Vagina (tissue), 2 donors: ENCODE measurements around the gene POLA2. TPM values are rescaled to one million over a fixed set of nuclear protein-coding genes. Genes with fewer than 3 reads are reported as not detected.

ENCODE experiments used
- DNase-seq, 2 donors: peaks; one replicate each; pipeline ENCODE4 v3.0.0-alpha.2; 2017; ENCODE audit errors: extremely low spot score in 2 of 2
- H3K27ac ChIP-seq: fragments of 200-600 bp; sonication (generic); one replicate; pipeline ENCODE4 v1.5.1; 2019
- H3K27me3 ChIP-seq: fragments of 200-600 bp; sonication (generic); one replicate; pipeline ENCODE4 v1.5.1; 2019
- H3K36me3 ChIP-seq, 2 donors: fragments of 200-600 bp; sonication (generic); one replicate each; pipeline ENCODE4 v1.5.1; 2017 to 2019
- H3K4me1 ChIP-seq: fragments of 200-600 bp; sonication (generic); one replicate; pipeline ENCODE4 v1.5.1; 2019
- H3K4me3 ChIP-seq, 2 donors: fragments of 200-600 bp; sonication (generic); 1 replicate in 1 of 2; 2 replicates in 1 of 2; pipeline ENCODE4 v1.5.1; 2016 to 2019
- H3K9me3 ChIP-seq: fragments of 200-600 bp; sonication (generic); one replicate; pipeline ENCODE4 v1.5.1; 2019
- CTCF ChIP-seq, 3 experiments: fragments of 450-650 bp in 2 of 3; fragments of 200-600 bp in 1 of 3; sonication (generic) in 1 of 3; IDR thresholded peaks; one replicate each; pipeline ENCODE4 v1.5.1; 2017 to 2019; ENCODE audit warnings: antibody characterized with exemption in 3 of 3, mild to moderate bottlenecking in 2 of 3, moderate library complexity in 2 of 3
- POLR2A ChIP-seq, 2 donors: fragments of 450-650 bp; IDR thresholded peaks; one replicate each; pipeline ENCODE4 v1.6.1; 2017; ENCODE audit warnings: antibody characterized with exemption in 2 of 2, mild to moderate bottlenecking in 2 of 2, moderate library complexity in 2 of 2
- POLR2AphosphoS5 ChIP-seq, 2 donors: sonication (generic); formaldehyde crosslinking; IDR thresholded peaks; one replicate each; pipeline ENCODE4 v1.9.0; 2017; ENCODE audit warnings: antibody characterized with exemption in 2 of 2, mild to moderate bottlenecking in 2 of 2, low read depth in 1 of 2; ENCODE audit not compliant: insufficient read depth in 1 of 2
- intact Hi-C: fragments of 100-400 bp; cut with DNase I; formaldehyde crosslinking; loops from one replicate; pipeline ENCODE4 v1.15.1; 2023
- total RNA-seq: library from RNA; depleted of rRNA; stranded (reverse); fragments of >200 nt; gene quantifications from one replicate; pipeline ENCODE4 v1.2.3, GENCODE V29; 2016

POLA2 gene
- total RNA-seq, 1 donor from 2014 or later: 9.6 TPM

DNA sequence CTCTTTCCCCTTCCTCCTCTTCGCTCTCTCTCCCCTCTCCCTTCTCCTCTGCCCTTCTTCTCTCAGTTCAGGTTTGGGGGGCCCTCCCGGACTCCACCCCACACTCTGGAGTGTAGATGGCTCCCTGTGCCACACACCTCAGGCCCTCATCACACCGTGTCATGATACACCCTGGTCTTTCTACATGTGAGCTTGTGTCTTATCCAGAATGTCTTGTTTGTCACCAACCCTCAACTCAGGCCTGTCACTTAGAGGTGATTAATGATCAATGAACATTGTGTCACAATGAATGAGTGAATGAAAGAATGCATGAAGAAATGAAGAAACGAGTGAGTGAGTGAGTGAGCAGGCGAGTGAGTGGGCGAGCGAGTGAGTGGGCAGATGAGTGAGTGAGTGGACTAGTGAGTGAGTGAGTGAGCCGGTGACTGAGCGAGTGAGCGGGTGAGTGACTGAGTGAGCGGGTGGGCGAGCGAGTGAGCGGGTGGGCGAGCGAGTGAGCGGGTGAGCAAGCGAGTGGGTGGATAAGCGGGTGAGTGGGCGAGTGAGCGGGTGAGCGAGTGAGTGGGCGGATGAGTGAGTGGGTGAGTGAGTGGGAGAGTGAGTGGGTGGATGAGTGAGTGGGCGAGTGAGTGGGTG, 46.2 kb upstream of the POLA2 start:
- intact Hi-C loops: no loop called here
- Histone ChIP-seq H3K4me3 (no peak overlapping the region), H3K36me3 (peaks cover 0 to 15% of the 10 kb centered on the region in 2 donors), H3K4me1 (peaks cover 11% of the 10 kb centered on the region), H3K27ac (no peak overlapping the region), H3K27me3 (no peaks in the 10 kb centered on the region), H3K9me3 (no peaks in the 10 kb centered on the region)
- DNase-seq: no peak
- no peak for TF ChIP-seq CTCF (IDR thresholded peaks at IDR 0.05)
- TF ChIP-seq POLR2A (IDR thresholded peaks at IDR 0.05): no peak
- TF ChIP-seq POLR2AphosphoS5 (IDR thresholded peaks at IDR 0.05; ENCODE audit: insufficient read depth in 1 of 2, low read depth in 1 of 2): no peak

DNA sequence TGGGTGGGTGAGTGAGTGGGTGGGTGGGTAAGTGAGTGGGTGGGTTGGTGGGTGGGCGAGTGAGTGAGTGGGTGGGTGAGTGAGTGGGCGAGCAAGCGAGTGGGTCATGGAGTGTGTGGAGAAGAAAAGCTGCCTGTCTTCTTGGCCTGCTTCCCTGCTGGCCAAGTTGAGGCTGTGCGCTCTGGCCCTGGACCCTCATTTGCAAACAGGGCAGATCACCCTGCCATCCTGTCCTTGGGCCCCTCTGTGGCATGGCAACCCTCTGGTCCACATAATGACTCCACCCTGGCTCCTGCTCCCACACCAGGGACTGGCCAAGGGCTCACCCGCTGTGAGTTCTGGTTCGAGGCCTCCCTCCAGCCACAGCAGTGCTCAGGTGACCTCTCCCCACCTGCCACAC, 44.9 kb upstream of the POLA2 start:
- DNase-seq: no peak
- Histone ChIP-seq H3K27ac (no peak overlapping the region), H3K4me1 (peaks cover 11% of the 10 kb centered on the region), H3K4me3 (no peak overlapping the region), H3K9me3 (no peaks in the 10 kb centered on the region), H3K27me3 (no peaks in the 10 kb centered on the region), H3K36me3 (peaks cover 0 to 2% of the 10 kb centered on the region in 2 donors)
- intact Hi-C loops: no loop called here
- TF ChIP-seq CTCF (IDR thresholded peaks at IDR 0.05) (no peak), POLR2A (IDR thresholded peaks at IDR 0.05) (no peak), POLR2AphosphoS5 (IDR thresholded peaks at IDR 0.05; ENCODE audit: insufficient read depth in 1 of 2, low read depth in 1 of 2) (no peak)

DNA sequence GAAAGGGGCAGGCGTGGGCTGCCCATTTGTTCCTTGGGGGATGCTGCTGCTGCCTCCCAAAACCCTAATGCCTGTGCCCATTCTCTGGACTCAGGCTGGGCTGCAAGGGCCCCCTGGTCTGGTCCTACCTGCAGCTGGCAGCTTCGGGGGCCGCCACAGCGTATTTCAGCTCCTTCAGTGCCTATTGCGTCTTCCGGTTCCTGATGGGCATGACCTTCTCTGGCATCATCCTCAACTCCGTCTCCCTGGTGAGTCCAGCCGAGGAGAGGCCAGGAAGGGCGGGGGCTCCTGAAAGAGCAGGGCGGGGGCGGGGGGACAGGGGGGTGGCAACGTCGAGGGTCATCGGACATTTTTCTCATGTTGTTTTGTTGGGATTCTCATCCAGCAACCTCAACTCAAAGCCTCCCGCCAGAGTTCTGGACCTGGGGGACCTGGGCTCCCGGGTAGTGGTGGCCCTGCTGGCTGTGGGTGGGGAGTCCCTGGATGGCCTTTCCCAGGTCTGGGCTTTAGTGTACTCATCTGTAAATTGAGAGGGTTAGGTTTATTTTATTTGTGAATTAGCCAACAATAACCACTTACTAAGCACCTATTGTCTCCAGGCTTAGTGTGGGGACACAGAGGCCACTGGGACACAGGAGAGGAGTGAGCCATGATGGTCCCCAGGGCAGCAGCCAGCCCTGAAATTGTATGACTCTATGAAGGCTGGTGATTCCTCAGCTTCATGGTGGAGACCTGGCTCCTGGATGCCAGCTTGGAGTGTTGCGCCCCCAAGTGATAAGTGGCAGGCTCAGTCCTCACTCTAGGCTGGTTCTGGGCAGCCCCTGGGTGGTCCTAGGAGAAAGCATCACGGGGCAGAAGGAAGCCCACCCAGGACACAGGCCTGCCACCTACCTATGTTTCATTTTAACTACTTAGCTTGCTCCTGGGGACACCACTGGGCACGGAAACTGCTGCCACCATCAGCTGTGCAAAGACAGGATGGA, 44.0 kb upstream of the POLA2 start:
- no peaks in the 10 kb centered on the region for H3K27me3 ChIP-seq
- peaks cover 11% of the 10 kb centered on the region for H3K4me1 ChIP-seq
- no peak for DNase-seq
- H3K36me3 ChIP-seq: no peaks in the 10 kb centered on the region
- H3K4me3 ChIP-seq: no peak overlapping the region
- no peak overlapping the region for H3K27ac ChIP-seq
- no peaks in the 10 kb centered on the region for H3K9me3 ChIP-seq
- no peak for TF ChIP-seq POLR2AphosphoS5 (IDR thresholded peaks at IDR 0.05; ENCODE audit: insufficient read depth in 1 of 2, low read depth in 1 of 2)
- TF ChIP-seq POLR2A (IDR thresholded peaks at IDR 0.05): no peak
- no peak for TF ChIP-seq CTCF (IDR thresholded peaks at IDR 0.05)
- intact Hi-C loops: no loop called here

DNA sequence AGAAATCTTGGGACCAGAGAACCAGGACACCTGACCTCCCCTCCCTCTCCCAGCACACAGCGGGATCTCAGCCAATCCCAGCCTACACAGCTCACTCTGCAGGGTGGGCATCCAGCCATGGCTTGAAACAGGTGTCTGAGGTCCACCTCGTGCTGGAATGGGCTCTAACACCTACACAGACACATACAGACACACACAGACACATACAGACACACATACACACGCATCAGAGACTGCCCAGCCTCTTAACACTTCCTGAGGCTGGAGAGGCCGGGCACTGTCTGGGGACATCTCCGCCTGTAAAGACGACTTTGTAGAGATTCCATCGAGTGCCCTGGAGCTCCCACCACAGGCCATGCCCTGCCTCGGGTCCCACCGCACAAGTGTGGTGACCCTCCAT, 43.3 kb upstream of the POLA2 start:
- TF ChIP-seq POLR2AphosphoS5 (IDR thresholded peaks at IDR 0.05; ENCODE audit: insufficient read depth in 1 of 2, low read depth in 1 of 2): no peak
- no peak for TF ChIP-seq POLR2A (IDR thresholded peaks at IDR 0.05)
- TF ChIP-seq CTCF (IDR thresholded peaks at IDR 0.05): no peak
- H3K4me1 ChIP-seq: peaks cover 11% of the 10 kb centered on the region
- H3K27ac ChIP-seq: no peak overlapping the region
- H3K4me3 ChIP-seq: no peak overlapping the region
- no peak for DNase-seq
- intact Hi-C loops: no loop called here
- no peaks in the 10 kb centered on the region for H3K27me3 ChIP-seq
- no peaks in the 10 kb centered on the region for H3K36me3 ChIP-seq
- no peaks in the 10 kb centered on the region for H3K9me3 ChIP-seq

- DNase-seq: no peak
Measured at GRCh38 chr11:65219930-65220213, 41.9 kb upstream of the POLA2 start.

More at GRCh38 chr11:65219930-65220213, 41.9 kb upstream of the POLA2 start:
- Histone ChIP-seq H3K4me3 (no peak overlapping the region), H3K27me3 (no peaks in the 10 kb centered on the region), H3K9me3 (no peaks in the 10 kb centered on the region), H3K27ac (no peak overlapping the region), H3K4me1 (peaks cover 14% of the 10 kb centered on the region), H3K36me3 (no peaks in the 10 kb centered on the region)
- no peak for TF ChIP-seq POLR2A (IDR thresholded peaks at IDR 0.05)
- peak in 1 of 2 donors; percentile 16 for TF ChIP-seq POLR2AphosphoS5 (IDR thresholded peaks at IDR 0.05; ENCODE audit: insufficient read depth in 1 of 2, low read depth in 1 of 2)
- no peak for TF ChIP-seq CTCF (IDR thresholded peaks at IDR 0.05)
- intact Hi-C loops: no loop called here
